Parathyroid adenoma (tissue), 2 donors: ENCODE results near the gene TBCCD1.
"Not testable (repeated sequence)": the region's sequence is repeated elsewhere in the genome, so short reads cannot be mapped to it uniquely, and the experiment has no call there.

Experiments used
- H2AFZ ChIP-seq: fragments of 300-600 bp; sonication (generic); one replicate; pipeline ENCODE4 v1.7.0; 2017; ENCODE audit warnings: antibody characterized with exemption, mild to moderate bottlenecking
- H3K27ac ChIP-seq: fragments of 300-600 bp; sonication (generic); one replicate; pipeline ENCODE4 v1.7.0; 2017
- H3K27me3 ChIP-seq: fragments of 300-600 bp; sonication (generic); one replicate; pipeline ENCODE4 v1.7.0; 2017; ENCODE audit warnings: low read length; ENCODE audit not compliant: control insufficient read depth, insufficient read depth
- H3K36me3 ChIP-seq: fragments of 300-600 bp; sonication (generic); one replicate; pipeline ENCODE4 v1.7.0; 2017; ENCODE audit warnings: low read length; ENCODE audit not compliant: control insufficient read depth, insufficient read depth
- H3K4me1 ChIP-seq: fragments of 300-600 bp; sonication (generic); one replicate; pipeline ENCODE4 v1.7.0; 2017; ENCODE audit warnings: control low read depth
- H3K4me2 ChIP-seq: fragments of 300-600 bp; sonication (generic); one replicate; pipeline ENCODE4 v1.7.0; 2017; ENCODE audit warnings: low read length
- H3K4me3 ChIP-seq: fragments of 300-600 bp; sonication (generic); one replicate; pipeline ENCODE4 v1.7.0; 2017; ENCODE audit warnings: low read depth, low read length
- H3K79me2 ChIP-seq: fragments of 300-600 bp; sonication (generic); one replicate; pipeline ENCODE4 v1.7.0; 2017; ENCODE audit warnings: control low read depth
- H3K9ac ChIP-seq: fragments of 300-600 bp; sonication (generic); one replicate; pipeline ENCODE4 v1.7.0; 2017; ENCODE audit warnings: mild to moderate bottlenecking
- H3K9me3 ChIP-seq: fragments of 300-600 bp; sonication (generic); one replicate; pipeline ENCODE4 v1.7.0; 2017; ENCODE audit warnings: low read length; ENCODE audit not compliant: control insufficient read depth
- CTCF ChIP-seq: fragments of 300-600 bp; sonication (generic); IDR thresholded peaks from one replicate; pipeline ENCODE4 v1.7.0; 2017; ENCODE audit warnings: antibody characterized with exemption, mild to moderate bottlenecking
- donor health status: primary hyperparathyroidism.

TBCCD1 gene

DNA sequence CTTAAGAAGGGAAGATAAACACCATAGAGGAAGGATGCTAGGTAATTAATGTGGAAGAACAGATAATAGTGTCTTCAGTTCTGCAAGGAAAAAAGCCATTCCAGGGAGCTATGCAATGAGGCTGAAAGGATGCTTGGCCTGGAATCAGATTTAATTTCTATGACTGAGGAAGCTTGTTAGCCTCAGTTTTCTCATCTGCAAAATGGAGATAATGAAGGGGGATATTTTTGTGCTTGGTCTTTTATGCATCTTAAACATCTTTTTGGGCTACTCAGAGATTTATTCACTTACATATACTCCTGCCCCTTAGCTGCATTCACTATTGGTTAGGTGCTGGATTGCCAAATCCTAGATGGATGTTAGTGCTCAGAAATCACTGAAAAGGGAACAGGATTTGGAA, 20.0 kb upstream of the TBCCD1 start:
- no peaks in the 10 kb centered on the region for H3K27me3 ChIP-seq
- H3K4me1 ChIP-seq: no peaks in the 10 kb centered on the region
- H3K36me3 ChIP-seq: no peaks in the 10 kb centered on the region
- no peak overlapping the region for H3K27ac ChIP-seq
- H3K4me3 ChIP-seq: no peak overlapping the region
- H3K4me2 ChIP-seq: no peak overlapping the region
- H3K9ac ChIP-seq: no peak overlapping the region
- TF ChIP-seq CTCF: no peak
- H2AFZ ChIP-seq: no peak overlapping the region
- no peaks in the 10 kb centered on the region for H3K79me2 ChIP-seq
- H3K9me3 ChIP-seq: no peaks in the 10 kb centered on the region

- H3K9ac ChIP-seq, H3K4me3 ChIP-seq, H3K27ac ChIP-seq, H3K4me2 ChIP-seq, H3K9me3 ChIP-seq, H3K79me2 ChIP-seq, H3K36me3 ChIP-seq, H3K27me3 ChIP-seq, H2AFZ ChIP-seq, H3K4me1 ChIP-seq: not testable (repeated sequence)
These were observed 19.1 kb upstream of the TBCCD1 start for GRCh38 chr3:186586245-186586644.

GRCh38 chr3:186583831-186584230, 16.7 kb upstream of the TBCCD1 start:
- H3K4me1 ChIP-seq: no peaks in the 10 kb centered on the region
- H3K9me3 ChIP-seq: no peaks in the 10 kb centered on the region
- H3K36me3 ChIP-seq: no peaks in the 10 kb centered on the region
- no peaks in the 10 kb centered on the region for H3K27me3 ChIP-seq
- H3K4me3 ChIP-seq: no peak overlapping the region
- no peak overlapping the region for H3K27ac ChIP-seq
- no peaks in the 10 kb centered on the region for H3K79me2 ChIP-seq
- H2AFZ ChIP-seq: no peak overlapping the region
- no peak overlapping the region for H3K9ac ChIP-seq
- no peak for TF ChIP-seq CTCF
- no peak overlapping the region for H3K4me2 ChIP-seq

GRCh38 chr3:186582541-186582940, 15.4 kb upstream of the TBCCD1 start:
- H3K9me3 ChIP-seq: no peaks in the 10 kb centered on the region
- TF ChIP-seq CTCF: no peak
- H3K9ac ChIP-seq: no peak overlapping the region
- H2AFZ ChIP-seq: no peak overlapping the region
- H3K4me2 ChIP-seq: no peak overlapping the region
- no peaks in the 10 kb centered on the region for H3K36me3 ChIP-seq
- no peaks in the 10 kb centered on the region for H3K79me2 ChIP-seq
- no peaks in the 10 kb centered on the region for H3K27me3 ChIP-seq
- no peaks in the 10 kb centered on the region for H3K4me1 ChIP-seq
- H3K4me3 ChIP-seq: no peak overlapping the region
- H3K27ac ChIP-seq: no peak overlapping the region

DNA sequence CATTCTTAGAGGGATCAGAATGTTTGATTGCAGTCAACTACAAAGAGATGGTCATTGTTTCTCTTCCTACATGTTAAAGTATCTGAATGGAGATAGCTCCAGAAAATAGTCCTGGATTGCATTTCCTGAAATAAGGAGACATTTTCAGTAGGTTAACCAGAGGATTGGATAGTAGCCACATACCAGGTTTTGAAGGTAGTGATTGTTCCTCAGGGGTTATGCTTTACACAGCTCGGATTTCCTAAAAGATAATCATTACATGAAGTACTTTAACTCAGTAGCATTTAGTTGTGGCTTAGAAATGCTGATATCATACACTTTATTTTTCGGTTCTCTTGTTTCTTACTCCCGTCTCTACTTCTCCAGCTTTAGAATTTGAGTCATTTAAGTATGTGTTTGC, 13.6 kb upstream of the TBCCD1 start:
- H3K27ac ChIP-seq: no peak overlapping the region
- H3K79me2 ChIP-seq: no peaks in the 10 kb centered on the region
- no peaks in the 10 kb centered on the region for H3K27me3 ChIP-seq
- H3K4me3 ChIP-seq: no peak overlapping the region
- H3K36me3 ChIP-seq: no peaks in the 10 kb centered on the region
- H3K9me3 ChIP-seq: no peaks in the 10 kb centered on the region
- H3K4me1 ChIP-seq: no peaks in the 10 kb centered on the region
- TF ChIP-seq CTCF: no peak
- H3K9ac ChIP-seq: no peak overlapping the region
- H2AFZ ChIP-seq: no peak overlapping the region
- no peak overlapping the region for H3K4me2 ChIP-seq
